HUES64 (cell line): ENCODE data around the gene SLC12A6. TPM values are rescaled to one million over a fixed set of nuclear protein-coding genes. Genes with fewer than 3 reads are reported as not detected.
"Not testable (repeated sequence)": the region's sequence is repeated elsewhere in the genome, so short reads cannot be mapped to it uniquely, and the experiment has no call there.

ENCODE experiments used
- H3K27ac ChIP-seq: 2 replicates; pipeline ENCODE4 v1.7.0; 2013; ENCODE audit warnings: low read depth, low read length, inconsistent platforms
- H3K27me3 ChIP-seq: 2 replicates; pipeline ENCODE4 v1.6.1; 2013; ENCODE audit warnings: mild to moderate bottlenecking, low read length; ENCODE audit not compliant: insufficient read depth
- H3K36me3 ChIP-seq: 2 replicates; pipeline ENCODE4 v1.6.1; 2013; ENCODE audit warnings: mild to moderate bottlenecking, low read length; ENCODE audit not compliant: insufficient read depth
- H3K4me1 ChIP-seq: 2 replicates; pipeline ENCODE4 v1.6.1; 2013; ENCODE audit warnings: mild to moderate bottlenecking, low read length, moderate library complexity; ENCODE audit not compliant: insufficient read depth
- H3K4me3 ChIP-seq: 2 replicates; pipeline ENCODE4 v1.5.1; 2013; ENCODE audit warnings: mild to moderate bottlenecking, low read length, moderate library complexity
- H3K9ac ChIP-seq: 2 replicates; pipeline ENCODE4 v1.6.1; 2013; ENCODE audit warnings: mild to moderate bottlenecking, low read depth, low read length
- H3K9me3 ChIP-seq: 2 replicates; pipeline ENCODE4 v1.6.1; 2013; ENCODE audit warnings: low read depth, low read length; ENCODE audit not compliant: insufficient read depth
- WGBS: fragments of 150-250, 120-280 bp; methylation state at CpG from one replicate; pipeline ENCODE4 v1.1.7; 2013; ENCODE audit warnings: missing lambda C conversion rate; 5-methylcytosine and 5-hydroxymethylcytosine counted together
- polyA plus RNA-seq, 2 experiments: library from polyadenylated mRNA; stranded (reverse); fragments of 50-300 nt; gene quantifications; one replicate each; pipeline ENCODE4 v1.2.3, GENCODE V29; 2013

Gene SLC12A6
- 5.6 TPM for polyA plus RNA-seq (2013, experiment 1 of 2)
- 5.1 TPM for polyA plus RNA-seq (2013, experiment 2 of 2)

DNA sequence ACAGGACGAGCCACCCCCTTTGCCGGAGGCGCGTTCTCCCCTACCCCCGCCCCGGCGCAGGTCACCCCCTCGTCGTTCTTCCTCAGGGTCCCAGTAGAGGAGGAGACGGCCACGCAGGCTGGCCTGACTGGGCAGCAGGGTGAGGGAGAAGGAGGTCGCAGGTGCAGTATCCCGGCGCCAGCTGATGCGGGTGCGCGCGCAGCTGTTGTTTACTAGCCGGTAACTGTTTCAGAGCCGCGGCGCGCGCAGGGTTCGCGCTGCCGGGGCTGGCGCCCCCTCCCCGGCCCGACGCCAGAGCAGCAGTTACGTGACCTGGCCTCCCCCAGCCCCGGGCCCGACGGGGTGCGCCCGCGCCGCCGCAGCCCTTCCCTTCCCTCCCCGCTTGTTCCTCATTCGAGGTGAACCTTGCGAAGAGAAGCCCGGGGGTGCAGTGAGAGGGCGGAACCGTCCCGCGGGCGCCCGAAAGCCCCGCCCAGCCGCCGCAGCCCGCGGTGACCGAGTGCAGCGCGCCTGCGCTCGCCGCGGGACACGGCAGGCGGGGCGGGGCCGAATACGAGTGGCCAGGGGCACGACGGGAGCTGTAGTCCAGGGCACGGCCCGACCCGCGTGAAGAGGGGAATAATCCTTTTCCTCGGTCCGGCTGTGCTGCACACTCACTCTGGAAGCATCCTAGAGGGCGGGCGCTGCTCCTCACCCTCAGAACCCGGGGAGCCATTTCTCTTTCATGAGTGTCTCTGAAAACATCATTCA lies at the start of gene SLC12A6:
SLC12A6 (minus strand) TSS at position 225 of the 750 bp plus-strand sequence. CDS start 1,101 bp downstream, outside the sequence.
- WGBS, result under 1% methylated on average over 78 of the region's 78 CpGs
- Histone ChIP-seq H3K27me3 (no peaks in the 10 kb centered on the region), H3K4me3 (peak within 1 kb of the TSS; percentile 75), H3K36me3 (peaks cover 30% of the 10 kb centered on the region), H3K27ac (peak within 1 kb of the TSS; percentile 88), H3K9ac (peak within 1 kb of the TSS; percentile 76), H3K4me1 (peaks cover 6% of the 10 kb centered on the region; the same call in 1 of the 2 replicates), H3K9me3 (no peaks in the 10 kb centered on the region)

DNA sequence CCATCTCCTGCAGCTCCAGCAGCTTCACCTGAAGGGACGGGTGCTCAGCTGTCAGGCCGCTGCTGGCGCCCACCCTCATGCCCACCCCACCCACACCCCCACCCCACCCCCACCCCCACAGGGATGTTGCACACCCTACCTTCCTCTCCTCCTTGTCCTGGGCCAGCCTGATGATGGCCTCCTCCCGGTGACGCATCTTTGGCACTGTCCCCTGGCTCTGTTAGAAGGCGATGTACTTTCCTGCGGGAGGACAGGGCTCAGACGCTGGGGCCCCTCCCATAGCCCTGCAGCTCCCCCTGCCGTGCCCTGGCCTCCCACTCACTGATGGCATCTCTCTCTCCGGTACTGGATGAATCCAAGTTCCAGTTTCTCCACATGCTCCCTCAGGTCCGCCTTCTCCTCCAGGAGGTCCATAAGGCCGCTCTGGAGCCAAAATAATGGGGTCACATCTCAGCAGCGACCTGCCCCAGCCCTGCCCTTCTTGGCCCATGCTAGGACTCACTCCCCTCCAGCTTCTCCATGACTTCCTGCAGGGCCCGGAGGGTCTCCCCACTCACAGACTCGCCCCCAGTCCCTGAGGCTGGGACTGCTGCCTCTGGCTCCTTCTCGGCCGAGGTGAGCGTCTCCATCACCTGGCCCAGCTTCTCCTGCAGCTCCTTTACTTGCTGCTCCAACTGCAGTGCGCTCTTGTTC lies 44.4 kb upstream of the SLC12A6 start:
- not testable (repeated sequence) for H3K36me3 ChIP-seq, H3K4me3 ChIP-seq, H3K27ac ChIP-seq, H3K9ac ChIP-seq, H3K4me1 ChIP-seq, H3K9me3 ChIP-seq, H3K27me3 ChIP-seq
- no CpG with 5 or more reads among the region's 19 CpGs for WGBS

- not testable (repeated sequence) for H3K9ac ChIP-seq, H3K4me3 ChIP-seq, H3K27ac ChIP-seq, H3K4me1 ChIP-seq, H3K9me3 ChIP-seq, H3K27me3 ChIP-seq, H3K36me3 ChIP-seq
- 98% methylated on average over 3 of the region's 4 CpGs for WGBS
Observed at GRCh38 chr15:34380491-34380890, 42.9 kb upstream of the SLC12A6 start.

DNA sequence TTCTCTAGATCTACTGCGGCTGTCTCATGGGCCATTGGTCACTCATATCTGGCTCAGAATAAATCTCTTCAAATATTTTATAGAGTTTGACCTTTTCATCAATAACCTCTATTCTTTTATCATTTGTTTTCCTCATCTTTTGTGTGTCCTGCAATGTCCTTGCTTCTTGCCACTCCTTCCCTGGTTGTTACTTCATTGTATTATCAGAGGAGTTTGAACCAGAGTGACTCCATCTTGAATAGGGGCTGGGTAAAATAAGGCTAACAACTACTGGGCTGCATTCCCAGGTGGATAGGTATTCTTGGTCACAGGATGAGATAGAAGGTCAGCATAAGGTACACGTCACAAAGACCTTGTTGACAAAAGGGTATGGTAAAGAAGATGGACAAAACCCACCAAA lies 39.3 kb upstream of the SLC12A6 start:
- Histone ChIP-seq H3K4me1 (peaks cover 3% of the 10 kb centered on the region; the same call in 1 of the 2 replicates), H3K9me3 (0 out of 2 replicates have a peak, but pooled peaks cover 7% of the 10 kb centered on the region), H3K27ac (no peak overlapping the region), H3K9ac (no peak overlapping the region), H3K36me3 (no peaks in the 10 kb centered on the region), H3K4me3 (no peak overlapping the region), H3K27me3 (peaks cover 3% of the 10 kb centered on the region)
- 96% methylated on average over 2 of the region's 2 CpGs for WGBS

- H3K9ac ChIP-seq, H3K27me3 ChIP-seq, H3K4me3 ChIP-seq, H3K9me3 ChIP-seq, H3K27ac ChIP-seq, H3K36me3 ChIP-seq, H3K4me1 ChIP-seq: not testable (repeated sequence)
- WGBS, result 83% methylated on average over 1 of the region's 2 CpGs
Observed at GRCh38 chr15:34375541-34375940, 38.0 kb upstream of the SLC12A6 start.

DNA sequence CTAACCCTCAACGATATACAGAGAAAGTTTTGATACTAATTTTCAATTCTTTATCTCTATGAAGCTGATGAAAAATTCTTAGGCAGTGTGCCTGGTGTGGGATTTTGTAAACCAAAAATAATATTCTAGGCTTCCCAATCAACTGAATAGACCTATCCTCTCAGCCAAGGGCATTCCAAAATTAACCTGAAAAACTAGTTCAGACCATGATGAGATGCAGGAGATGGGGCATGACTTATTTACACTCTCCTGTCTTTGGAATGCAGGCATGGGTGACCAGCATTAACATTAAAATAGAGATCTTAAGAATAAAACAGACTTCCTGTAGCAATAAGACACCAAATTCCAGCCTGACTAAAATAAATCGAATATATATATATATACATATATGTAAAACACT lies 37.2 kb upstream of the SLC12A6 start:
- Histone ChIP-seq H3K4me1 (peaks cover 3% of the 10 kb centered on the region; the same call in 1 of the 2 replicates), H3K4me3 (no peak overlapping the region), H3K27me3 (peaks cover 3% of the 10 kb centered on the region), H3K27ac (no peak overlapping the region), H3K9ac (no peak overlapping the region), H3K9me3 (0 out of 2 replicates have a peak, but pooled peaks cover 7% of the 10 kb centered on the region), H3K36me3 (no peaks in the 10 kb centered on the region)
- WGBS, result no CpG with 5 or more reads among the region's 2 CpGs

- Histone ChIP-seq H3K9me3 (0 out of 2 replicates have a peak, but pooled peaks cover 7% of the 10 kb centered on the region), H3K27ac (no peak overlapping the region), H3K9ac (no peak overlapping the region), H3K4me1 (peaks cover 3% of the 10 kb centered on the region; the same call in 1 of the 2 replicates), H3K27me3 (peaks cover 3% of the 10 kb centered on the region), H3K4me3 (no peak overlapping the region), H3K36me3 (no peaks in the 10 kb centered on the region)
- WGBS, result 94% methylated on average over 8 of the region's 8 CpGs
Observed at GRCh38 chr15:34373951-34374350, 36.4 kb upstream of the SLC12A6 start.

DNA sequence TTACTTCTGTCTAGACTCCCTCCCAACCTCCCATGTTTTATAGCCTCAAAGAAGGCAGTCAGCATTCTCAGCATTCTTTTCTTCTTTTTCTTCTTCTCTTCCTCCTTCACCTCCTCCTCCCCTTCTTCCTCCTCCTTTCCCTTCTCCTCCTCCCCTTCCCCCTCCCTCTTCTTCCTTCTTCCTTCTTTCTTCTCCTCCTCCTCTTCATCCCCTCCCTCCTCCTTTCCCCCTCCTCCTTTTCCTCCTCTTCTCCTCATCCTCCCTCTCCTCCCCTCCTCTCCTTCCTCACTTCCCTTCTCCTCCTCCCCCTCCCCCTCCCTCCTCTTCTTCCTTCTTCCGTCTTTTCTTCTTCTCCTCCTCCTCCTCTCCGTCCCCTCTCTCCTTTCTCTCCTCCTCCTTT lies 33.1 kb upstream of the SLC12A6 start:
- Histone ChIP-seq H3K27me3 (no peaks in the 10 kb centered on the region), H3K4me3 (no peak overlapping the region), H3K9ac (no peak overlapping the region), H3K36me3 (no peaks in the 10 kb centered on the region), H3K9me3 (0 out of 2 replicates have a peak, but pooled peaks cover 7% of the 10 kb centered on the region), H3K4me1 (peaks cover 4% of the 10 kb centered on the region), H3K27ac (no peak overlapping the region)
- 19% methylated on average over 2 of the region's 2 CpGs for WGBS

DNA sequence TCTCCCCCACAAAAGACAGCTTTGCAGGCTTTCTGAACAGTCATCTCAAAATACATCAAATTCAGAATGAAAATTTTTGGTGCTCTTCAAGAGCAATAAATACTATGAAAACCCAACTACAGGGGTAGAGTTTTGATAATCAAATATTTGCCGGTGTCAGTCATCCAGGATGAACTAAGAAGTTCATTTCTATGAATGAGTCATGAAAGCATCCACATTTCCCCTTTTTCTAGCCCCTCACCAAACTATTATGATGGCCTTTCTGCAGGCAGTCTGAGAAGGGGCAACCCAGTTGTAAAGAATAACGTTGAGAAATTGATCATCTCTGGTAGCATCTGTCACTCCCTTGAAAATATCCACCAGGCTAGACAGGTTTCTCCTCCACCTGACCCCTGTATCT lies 32.5 kb upstream of the SLC12A6 start:
- Histone ChIP-seq H3K36me3 (0 out of 2 replicates have a peak, but pooled peaks cover under 1% of the 10 kb centered on the region), H3K27ac (no peak overlapping the region), H3K4me3 (no peak overlapping the region), H3K4me1 (peaks cover 6% of the 10 kb centered on the region), H3K9me3 (0 out of 2 replicates have a peak, but pooled peaks cover 7% of the 10 kb centered on the region), H3K9ac (no peak overlapping the region), H3K27me3 (no peaks in the 10 kb centered on the region)
- 80% methylated on average over 1 of the region's 2 CpGs for whole genome bisulfite sequencing

DNA sequence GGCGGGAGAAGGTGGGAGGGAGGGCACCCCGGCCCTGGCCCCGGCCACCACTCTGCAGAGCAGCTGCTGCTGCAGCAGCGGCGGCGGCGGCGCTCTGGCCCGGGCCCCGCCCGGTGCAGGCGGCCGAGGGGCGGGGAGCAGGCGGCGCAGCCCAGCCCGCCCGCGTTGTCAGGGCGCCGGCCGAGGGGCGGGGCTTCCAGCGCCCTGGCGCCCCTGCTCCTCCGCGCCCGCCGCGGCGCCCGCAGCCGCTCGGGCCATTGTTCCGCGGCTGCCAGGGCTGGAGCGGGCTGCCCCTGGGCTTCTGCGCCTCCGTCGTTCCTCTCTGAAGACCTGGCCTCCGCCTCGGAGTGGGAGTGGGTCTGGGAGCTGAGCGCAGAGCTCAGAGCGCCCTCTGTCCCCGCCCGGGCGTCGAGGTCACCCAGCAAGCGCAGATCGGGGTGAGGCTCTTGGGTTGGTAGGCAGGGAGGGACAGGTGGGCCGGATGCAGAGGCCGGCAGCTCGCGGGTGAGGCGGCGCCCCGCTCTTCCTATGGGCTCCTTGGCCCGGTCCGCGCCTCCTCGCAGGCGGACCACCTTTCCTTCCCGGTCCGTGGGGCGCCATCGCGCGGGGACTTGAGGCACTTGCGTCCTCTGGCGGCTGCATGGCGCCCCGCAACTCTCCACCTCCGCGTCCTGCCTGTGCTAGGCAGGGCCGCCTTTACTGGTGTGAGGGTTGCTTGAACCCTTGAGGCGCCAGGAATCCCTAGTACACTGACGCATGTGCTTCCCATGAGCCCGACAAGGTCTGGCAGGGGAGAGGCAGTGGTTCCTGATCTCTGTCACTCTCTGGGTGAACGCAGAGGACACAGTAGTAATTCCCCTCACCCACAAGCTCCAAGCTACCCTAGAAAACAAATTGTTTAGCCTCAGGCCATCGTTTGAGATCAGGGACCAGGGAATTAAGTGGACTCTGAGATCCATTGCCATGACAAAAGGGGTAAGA lies 29.8 kb upstream of the SLC12A6 start, which contains the start of gene LPCAT4:
LPCAT4 (minus strand) TSS at position 96 of the 981 bp plus-strand sequence. CDS start 96 bp downstream, outside the sequence.
- WGBS, result under 1% methylated on average over 80 of the region's 80 CpGs
- peak within 1 kb of the TSS; percentile 99 for H3K27ac ChIP-seq
- no peaks in the 10 kb centered on the region for H3K9me3 ChIP-seq
- peaks cover 24% of the 10 kb centered on the region for H3K36me3 ChIP-seq
- no peaks in the 10 kb centered on the region for H3K27me3 ChIP-seq
- peak within 1 kb of the TSS; percentile 97 for H3K9ac ChIP-seq
- H3K4me3 ChIP-seq, result peak within 1 kb of the TSS; percentile 98
- peaks cover 6% of the 10 kb centered on the region for H3K4me1 ChIP-seq
